Activated T-cell treated with anti-CD3 and anti-CD28 coated beads, Interleukin-2, amount 50 U/mL, for 72 hours (primary cell): ENCODE results near the gene KCNK6. TPM values are rescaled to one million over a fixed set of nuclear protein-coding genes. Genes with fewer than 3 reads are reported as not detected.
"Not testable (repeated sequence)": the region's sequence is repeated elsewhere in the genome, so short reads cannot be mapped to it uniquely, and the experiment has no call there.

Experiments
- ATAC-seq, 2 donors: fragments of 150-1000 bp; cut with Tn5 transposase; replicated peaks in 1 of 2; 2 replicates each; pipeline ENCODE4 v1.10.0; 2021; ENCODE audit warnings: moderate library complexity in 2 of 2, mild to moderate bottlenecking in 1 of 2
- DNase-seq, 2 donors: peaks; one replicate each; pipeline ENCODE4 v3.0.0; 2021 to 2022; ENCODE audit warnings: mixed read lengths in 1 of 2
- H3K27ac Mint-ChIP-seq: one replicate; pipeline ENCODE4 v1.8.0; 2022; ENCODE audit warnings: mild to moderate bottlenecking, moderate library complexity, mixed read lengths
- H3K27me3 Mint-ChIP-seq: one replicate; pipeline ENCODE4 v1.8.0; 2022; ENCODE audit warnings: low read depth, mixed read lengths
- H3K36me3 Mint-ChIP-seq, 2 donors: one replicate each; pipeline ENCODE4 v1.8.0; 2022; ENCODE audit warnings: mixed read lengths in 2 of 2, mild to moderate bottlenecking in 1 of 2; ENCODE audit not compliant: insufficient read depth in 2 of 2
- H3K4me1 Mint-ChIP-seq: one replicate; pipeline ENCODE4 v1.8.0; 2022; ENCODE audit warnings: low read depth, mixed read lengths
- H3K4me3 Mint-ChIP-seq, 2 donors: one replicate each; pipeline ENCODE4 v1.8.0; 2022; ENCODE audit warnings: mild to moderate bottlenecking in 2 of 2, mixed read lengths in 2 of 2, moderate library complexity in 2 of 2
- H3K9me3 Mint-ChIP-seq, 2 donors: one replicate each; pipeline ENCODE4 v1.8.0; 2022; ENCODE audit warnings: mixed read lengths in 2 of 2
- total RNA-seq, 2 donors: library from RNA; stranded (reverse); gene quantifications; one replicate each; pipeline ENCODE4 v1.2.3, GENCODE V29; 2022

The KCNK6 gene
- total RNA-seq, 2 donors from 2014 or later: 10.2 to 10.3 TPM

GRCh38 chr19:38318660-38319059 lies 985 bp upstream of the KCNK6 start:
- Mint-ChIP-seq H3K36me3 (no peaks in the 10 kb centered on the region), H3K27ac (peak overlapping the region; percentile 23), H3K9me3 (no peaks in the 10 kb centered on the region), H3K27me3 (no peaks in the 10 kb centered on the region), H3K4me1 (peaks cover 61% of the 10 kb centered on the region), H3K4me3 (peak overlapping the region; percentile 90 to 93)
- DNase-seq (no peak), ATAC-seq (no peak)

DNA sequence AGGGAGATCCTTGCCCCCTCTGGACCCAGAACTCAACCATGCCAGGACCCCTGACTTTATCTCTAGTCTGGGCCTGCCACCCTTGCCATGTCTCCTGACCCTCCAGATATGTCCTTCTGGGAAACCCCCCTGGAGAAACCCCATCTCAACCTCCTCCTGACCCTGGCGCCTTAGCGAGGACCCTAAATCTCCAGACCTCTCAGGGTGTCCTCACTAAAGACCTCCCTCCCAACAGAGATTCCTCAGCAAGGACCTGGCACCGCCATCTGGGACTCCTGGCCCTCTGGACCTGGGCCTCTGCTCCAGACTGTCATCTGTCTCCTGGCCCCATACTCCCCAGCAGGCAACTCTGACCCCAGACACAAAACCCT lies 1.3 kb downstream of the KCNK6 start:
- H3K9me3 Mint-ChIP-seq: no peaks in the 10 kb centered on the region
- ATAC-seq (no peak), DNase-seq (no peak)
- H3K36me3 Mint-ChIP-seq: peaks cover 0 to 4% of the 10 kb centered on the region in 2 donors
- H3K27ac Mint-ChIP-seq: peak overlapping the region; percentile 14
- peaks cover 48% of the 10 kb centered on the region for H3K4me1 Mint-ChIP-seq
- H3K27me3 Mint-ChIP-seq: no peaks in the 10 kb centered on the region
- H3K4me3 Mint-ChIP-seq: peak overlapping the region; percentile 90 to 93

DNA sequence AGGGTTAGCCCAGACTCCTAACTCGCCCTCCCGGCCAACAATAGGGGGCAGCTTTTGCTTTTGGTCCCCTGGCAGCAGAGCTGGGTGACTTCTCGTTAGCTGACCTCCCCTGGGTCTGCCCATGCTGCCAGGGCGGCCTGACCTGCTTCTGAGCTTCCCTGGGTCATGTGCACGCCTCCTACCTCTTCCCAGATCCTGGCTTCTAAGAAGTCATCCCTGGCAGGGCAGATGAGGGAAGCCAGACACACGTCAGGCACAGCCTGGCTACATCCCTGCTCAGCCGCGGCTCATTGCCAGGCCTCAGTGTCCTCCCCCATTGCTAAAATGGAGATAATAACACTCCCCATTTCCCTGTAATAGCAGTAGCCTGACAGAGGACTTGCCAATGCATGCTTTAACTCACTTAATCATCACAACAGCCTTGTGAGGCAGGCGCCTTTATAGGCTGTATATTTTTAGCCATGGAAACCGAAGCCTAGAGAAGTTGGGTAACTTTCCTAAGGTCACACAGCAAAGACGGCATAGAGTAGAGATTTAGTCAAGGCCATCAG lies 2.1 kb downstream of the KCNK6 start:
- Mint-ChIP-seq H3K9me3 (no peaks in the 10 kb centered on the region), H3K27ac (peak overlapping the region; percentile 1), H3K27me3 (no peaks in the 10 kb centered on the region), H3K4me3 (peak overlapping the region; percentile 90 to 93), H3K4me1 (peaks cover 41% of the 10 kb centered on the region), H3K36me3 (peaks cover 0 to 4% of the 10 kb centered on the region in 2 donors)
- DNase-seq: no peak
- no peak for ATAC-seq

DNA sequence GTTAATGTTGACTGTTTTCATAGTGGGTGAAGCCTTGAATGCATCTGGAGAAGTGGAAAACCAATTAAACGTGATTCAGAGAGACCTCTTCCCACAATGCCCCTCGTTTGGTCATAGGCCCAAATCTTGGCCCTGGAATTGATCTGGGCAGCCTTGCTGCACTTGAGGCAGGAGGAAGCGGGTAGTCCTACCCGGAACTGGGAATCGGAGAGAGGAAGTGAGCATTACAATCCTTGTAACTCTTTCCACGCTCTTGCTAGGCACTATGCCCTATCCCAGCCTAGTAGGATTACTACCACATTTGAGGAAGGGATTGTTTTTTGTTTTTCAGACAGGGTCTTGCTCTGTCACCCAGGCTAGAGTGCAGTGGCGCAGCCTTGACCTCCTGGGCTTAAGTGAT lies 3.6 kb downstream of the KCNK6 start:
- no peak overlapping the region for H3K27ac Mint-ChIP-seq
- ATAC-seq: no peak
- peaks cover 31% of the 10 kb centered on the region for H3K4me1 Mint-ChIP-seq
- no peak overlapping the region for H3K4me3 Mint-ChIP-seq
- H3K36me3 Mint-ChIP-seq: peaks cover 3 to 10% of the 10 kb centered on the region in 2 donors
- H3K27me3 Mint-ChIP-seq: no peaks in the 10 kb centered on the region
- no peak for DNase-seq
- no peaks in the 10 kb centered on the region for H3K9me3 Mint-ChIP-seq

DNA sequence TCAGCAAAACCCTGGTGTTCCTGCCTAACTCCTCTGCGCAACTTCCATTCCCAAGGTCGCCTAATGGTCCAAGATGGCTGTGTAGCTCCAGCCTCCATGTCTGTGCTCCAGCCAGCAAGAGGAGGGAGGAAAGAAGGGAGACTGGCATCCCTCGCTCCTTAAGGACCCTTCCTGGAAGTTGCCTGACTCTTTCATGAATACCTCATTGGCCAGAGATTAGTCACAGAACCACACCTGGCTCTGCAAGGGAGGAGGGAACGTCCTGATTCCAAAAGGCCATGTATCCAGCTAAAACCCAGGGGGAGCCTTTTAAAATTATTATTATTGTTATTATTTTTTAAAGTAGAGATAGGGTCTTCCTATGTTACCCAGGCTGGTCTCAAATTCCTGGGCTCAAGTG lies 4.8 kb downstream of the KCNK6 start:
- no peaks in the 10 kb centered on the region for H3K27me3 Mint-ChIP-seq
- ATAC-seq: no peak
- H3K4me1 Mint-ChIP-seq: peaks cover 19% of the 10 kb centered on the region
- no peaks in the 10 kb centered on the region for H3K9me3 Mint-ChIP-seq
- no peak overlapping the region for H3K4me3 Mint-ChIP-seq
- peaks cover 3 to 10% of the 10 kb centered on the region in 2 donors for H3K36me3 Mint-ChIP-seq
- no peak for DNase-seq
- no peak overlapping the region for H3K27ac Mint-ChIP-seq

DNA sequence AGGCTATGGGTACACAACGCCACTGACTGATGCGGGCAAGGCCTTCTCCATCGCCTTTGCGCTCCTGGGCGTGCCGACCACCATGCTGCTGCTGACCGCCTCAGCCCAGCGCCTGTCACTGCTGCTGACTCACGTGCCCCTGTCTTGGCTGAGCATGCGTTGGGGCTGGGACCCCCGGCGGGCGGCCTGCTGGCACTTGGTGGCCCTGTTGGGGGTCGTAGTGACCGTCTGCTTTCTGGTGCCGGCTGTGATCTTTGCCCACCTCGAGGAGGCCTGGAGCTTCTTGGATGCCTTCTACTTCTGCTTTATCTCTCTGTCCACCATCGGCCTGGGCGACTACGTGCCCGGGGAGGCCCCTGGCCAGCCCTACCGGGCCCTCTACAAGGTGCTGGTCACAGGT lies 6.9 kb downstream of the KCNK6 start:
- no peak overlapping the region for H3K27ac Mint-ChIP-seq
- peaks cover 3 to 10% of the 10 kb centered on the region in 2 donors for H3K36me3 Mint-ChIP-seq
- ATAC-seq (no peak), DNase-seq (no peak)
- H3K27me3 Mint-ChIP-seq: no peaks in the 10 kb centered on the region
- no peaks in the 10 kb centered on the region for H3K9me3 Mint-ChIP-seq
- peaks cover 4% of the 10 kb centered on the region for H3K4me1 Mint-ChIP-seq
- no peak overlapping the region for H3K4me3 Mint-ChIP-seq

- H3K9me3 Mint-ChIP-seq: no peaks in the 10 kb centered on the region
- ATAC-seq: no peak
- H3K36me3 Mint-ChIP-seq: peaks cover 3 to 10% of the 10 kb centered on the region in 2 donors
- no peak overlapping the region for H3K27ac Mint-ChIP-seq
- no peaks in the 10 kb centered on the region for H3K27me3 Mint-ChIP-seq
- no peak overlapping the region for H3K4me3 Mint-ChIP-seq
- H3K4me1 Mint-ChIP-seq: no peaks in the 10 kb centered on the region
- no peak for DNase-seq
These were observed 10.0 kb downstream of the KCNK6 start for GRCh38 chr19:38329651-38330050.

- Mint-ChIP-seq H3K27ac (no peak overlapping the region), H3K4me3 (no peak overlapping the region), H3K4me1 (no peaks in the 10 kb centered on the region), H3K9me3 (no peaks in the 10 kb centered on the region), H3K27me3 (no peaks in the 10 kb centered on the region), H3K36me3 (peaks cover 3 to 7% of the 10 kb centered on the region in 2 donors)
- no peak for ATAC-seq
- DNase-seq: no peak
These were observed 12.1 kb downstream of the KCNK6 start for GRCh38 chr19:38331728-38332127.

DNA sequence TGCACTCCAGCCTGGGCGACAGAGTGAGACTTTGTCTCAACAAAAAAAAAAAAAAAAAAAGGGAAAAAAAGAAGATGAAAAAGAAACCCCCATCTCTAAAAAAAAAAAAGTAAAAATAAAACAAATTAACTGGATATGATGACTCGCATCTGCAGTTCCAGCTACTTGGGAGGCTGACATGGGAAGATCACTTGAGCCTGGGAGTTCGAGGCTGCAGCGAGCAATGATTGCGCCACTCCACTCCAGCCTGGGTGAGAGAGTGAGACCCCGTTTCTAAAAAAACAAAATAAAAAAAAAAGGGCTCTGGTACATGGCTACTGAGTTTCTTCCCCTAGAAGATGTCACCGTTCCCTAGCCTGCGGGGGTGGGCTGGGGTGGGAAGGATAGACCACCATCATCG lies 13.6 kb downstream of the KCNK6 start:
- no peak for ATAC-seq

GRCh38 chr19:38335949-38336637 lies 16.4 kb downstream of the KCNK6 start:
- Mint-ChIP-seq H3K9me3 (no peaks in the 10 kb centered on the region), H3K27ac (peak overlapping the region; percentile 95), H3K4me3 (peak overlapping the region; percentile 94 to 99), H3K36me3 (peaks cover 0 to 1% of the 10 kb centered on the region in 2 donors), H3K4me1 (peaks cover 12% of the 10 kb centered on the region), H3K27me3 (no peaks in the 10 kb centered on the region)
- peak; percentile 97 to 99 for DNase-seq
- peak; percentile 78 for ATAC-seq

More for the DNA sequence above, 13.6 kb downstream of the KCNK6 start:
- DNase-seq: no peak
- H3K36me3 Mint-ChIP-seq: no peaks in the 10 kb centered on the region
- H3K4me3 Mint-ChIP-seq: no peak overlapping the region
- H3K4me1 Mint-ChIP-seq: peaks cover 6% of the 10 kb centered on the region
- no peaks in the 10 kb centered on the region for H3K27me3 Mint-ChIP-seq
- H3K9me3 Mint-ChIP-seq: no peaks in the 10 kb centered on the region
- H3K27ac Mint-ChIP-seq: no peak overlapping the region

DNA sequence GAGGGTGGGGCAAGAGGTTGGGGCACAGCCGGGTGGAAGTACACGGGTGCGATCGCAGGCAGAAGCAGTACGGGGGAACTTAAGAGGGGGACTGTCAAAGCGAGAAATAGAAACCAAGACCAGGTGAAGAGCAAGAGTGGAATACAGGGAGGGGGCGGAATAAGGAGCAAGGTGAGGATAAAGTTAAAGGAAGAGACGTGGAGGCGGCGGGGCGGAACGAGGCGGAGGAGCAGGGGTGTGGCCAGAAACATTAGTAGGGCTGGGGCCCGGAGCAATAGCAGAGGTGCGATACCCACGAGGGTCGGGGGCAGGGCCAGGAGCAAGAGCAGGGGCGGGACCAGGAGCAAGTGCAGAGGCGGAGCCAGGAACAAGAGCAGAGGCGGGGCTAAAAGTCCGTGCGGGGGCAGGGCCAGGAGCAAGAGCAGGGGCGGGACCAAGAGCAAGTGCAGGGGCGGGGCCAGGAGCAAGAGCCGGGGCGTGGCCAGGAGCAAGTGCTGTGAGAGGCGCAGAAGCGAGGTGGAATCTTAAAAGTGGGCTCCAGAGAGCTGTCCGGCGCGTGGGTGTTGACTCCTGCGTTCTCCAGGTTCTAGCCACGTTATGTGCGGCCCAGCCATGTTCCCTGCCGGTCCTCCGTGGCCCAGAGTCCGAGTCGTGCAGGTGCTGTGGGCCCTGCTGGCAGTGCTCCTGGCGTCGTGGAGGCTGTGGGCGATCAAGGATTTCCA lies 17.2 kb downstream of the KCNK6 start:
- DNase-seq (peak; percentile 97 to 99), ATAC-seq (peak; percentile 71)
- H3K9me3 Mint-ChIP-seq: no peaks in the 10 kb centered on the region
- H3K4me1 Mint-ChIP-seq: peaks cover 12% of the 10 kb centered on the region
- H3K27ac Mint-ChIP-seq: peak overlapping the region; percentile 95
- H3K36me3 Mint-ChIP-seq: peaks cover 0 to 1% of the 10 kb centered on the region in 2 donors
- H3K27me3 Mint-ChIP-seq: no peaks in the 10 kb centered on the region
- peak overlapping the region; percentile 94 to 99 for H3K4me3 Mint-ChIP-seq

DNA sequence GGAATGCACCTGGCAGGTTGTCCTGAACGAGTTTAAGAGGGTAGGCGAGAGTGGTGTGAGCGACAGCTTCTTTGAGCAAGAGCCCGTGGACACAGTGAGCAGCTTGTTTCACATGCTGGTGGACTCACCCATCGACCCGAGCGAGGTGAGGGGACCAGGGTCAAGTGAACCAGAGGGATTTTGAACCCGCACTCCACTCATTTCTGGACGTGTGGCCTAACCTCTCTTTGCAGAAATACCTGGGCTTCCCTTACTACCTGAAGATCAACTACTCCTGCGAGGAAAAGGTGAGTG lies 17.7 kb downstream of the KCNK6 start:
- ATAC-seq (no peak), DNase-seq (no peak)
- H3K4me1 Mint-ChIP-seq: peaks cover 12% of the 10 kb centered on the region
- peak overlapping the region; percentile 94 to 99 for H3K4me3 Mint-ChIP-seq
- peaks cover 0 to 1% of the 10 kb centered on the region in 2 donors for H3K36me3 Mint-ChIP-seq
- peak overlapping the region; percentile 95 for H3K27ac Mint-ChIP-seq
- H3K9me3 Mint-ChIP-seq: no peaks in the 10 kb centered on the region
- H3K27me3 Mint-ChIP-seq: no peaks in the 10 kb centered on the region

- not testable (repeated sequence) for H3K9me3 Mint-ChIP-seq, DNase-seq
These were observed 19.4 kb downstream of the KCNK6 start for GRCh38 chr19:38339011-38339410.

More at GRCh38 chr19:38339011-38339410, 19.4 kb downstream of the KCNK6 start:
- ATAC-seq, H3K36me3 Mint-ChIP-seq, H3K27ac Mint-ChIP-seq, H3K27me3 Mint-ChIP-seq: not testable (repeated sequence)
- Mint-ChIP-seq H3K4me1 (peaks cover 12% of the 10 kb centered on the region), H3K4me3 (peak overlapping the region in 1 of 2 donors; percentile 20)
